ENCODE results near the gene EBF4. TPM values are rescaled to one million over a fixed set of nuclear protein-coding genes. Genes with fewer than 3 reads are reported as not detected.
A peak's percentile ranks its signal among the peaks of the same experiment; 100 is the strongest.

The EBF4 gene
- total and polyA plus RNA-seq, 2 of the 8 experiments (the other 6 are each of a cell fraction or from before 2014, with no cell fraction given): 1.2 to 2.9 TPM

GRCh38 chr20:2705931-2706645 is 13.5 kb downstream of the EBF4 start:
- Histone ChIP-seq H3K4me2 (ENCODE audit: insufficient read depth in 1 of 2, low read depth in 2 of 2, low read length in 2 of 2) (peak overlapping the region in 1 of 2 experiments; percentile 37; a peak in 1 of 4 replicates), H2BK15ac (ENCODE audit: low read length) (peak overlapping the region; percentile 20; the same call in 1 of the 2 replicates), H3K36me3 (ENCODE audit: control insufficient read depth in 2 of 4, insufficient read depth in 4 of 4, low read length in 3 of 4) (no peaks in the 10 kb centered on the region), H4K8ac (ENCODE audit: extremely low read depth, insufficient read depth, low read length) (peak overlapping the region; percentile 36; the same call in 1 of the 2 replicates), H4K5ac (ENCODE audit: insufficient read length, low read depth, low read length) (no peak overlapping the region), H3K79me2 (ENCODE audit: control insufficient read depth in 1 of 2, insufficient read depth in 2 of 2, low read length in 2 of 2) (no peaks in the 10 kb centered on the region), H2AFZ (ENCODE audit: low read length) (no peak overlapping the region), H3K27me3 (replicated peaks in 1 of 4; ENCODE audit: control insufficient read depth in 3 of 4, extremely low read depth in 1 of 4, insufficient read depth in 3 of 4, low read length in 3 of 4) (peaks cover 0 to 28% (median 19%) of the 10 kb centered on the region in 4 experiments; a peak in 6 of 7 replicates), H3K4me1 (replicated peaks in 1 of 4; ENCODE audit: control insufficient read depth in 3 of 4, insufficient read depth in 4 of 4, low read length in 3 of 4) (peaks cover 0 to 57% (median 32%) of the 10 kb centered on the region in 4 experiments; a peak in 6 of 7 replicates), H2BK120ac (replicated peaks; ENCODE audit: low read depth, low read length) (peak overlapping the region; percentile 24), H2BK20ac (ENCODE audit: low read length) (peak overlapping the region; percentile 62; the same call in 1 of the 2 replicates), H2BK5ac (ENCODE audit: low read depth, low read length) (peak overlapping the region; percentile 62; the same call in 1 of the 2 replicates), H3K4me3 (ENCODE audit: extremely low read depth in 1 of 4, insufficient read depth in 2 of 4, low read depth in 3 of 4, low read length in 4 of 4) (no peak overlapping the region), H2BK12ac (ENCODE audit: low read depth, low read length) (peak overlapping the region; percentile 93; the same call in 1 of the 2 replicates), H3K9me3 (ENCODE audit: insufficient read depth in 2 of 2, low read depth in 1 of 2, low read length in 1 of 2) (no peaks in the 10 kb centered on the region), H4K91ac (replicated peaks; ENCODE audit: insufficient read length, low read length) (peak overlapping the region; percentile 94), H4K20me1 (replicated peaks in 1 of 2; ENCODE audit: control insufficient read depth in 1 of 2, insufficient read depth in 2 of 2, low read length in 2 of 2) (no peaks in the 10 kb centered on the region), H3K79me1 (ENCODE audit: low read depth, low read length) (no peaks in the 10 kb centered on the region; the same call in 1 of the 2 replicates), H3K56ac (replicated peaks; ENCODE audit: insufficient read length, low read depth, low read length) (no peak overlapping the region), H3K27ac (ENCODE audit: low read depth, low read length) (no peak overlapping the region), H3K9ac (replicated peaks in 1 of 4; ENCODE audit: extremely low read depth in 1 of 4, low read depth in 3 of 4, low read length in 3 of 4) (no peak overlapping the region), H3K14ac (ENCODE audit: insufficient read length) (no peak overlapping the region), H3K18ac (ENCODE audit: extremely low read depth, low read length) (peak overlapping the region; percentile 68; the same call in 1 of the 2 replicates), H3K23ac (ENCODE audit: insufficient read length) (no peak overlapping the region), H3K4ac (replicated peaks; ENCODE audit: insufficient read length, low read depth, low read length) (peak overlapping the region; percentile 76), H3K23me2 (ENCODE audit: low read depth, low read length) (no peaks in the 10 kb centered on the region; the same call in 1 of the 2 replicates), H2AK5ac (ENCODE audit: low read depth, low read length) (peak overlapping the region; percentile 86; the same call in 1 of the 2 replicates)
- DNase-seq (ENCODE audit: low read depth in 1 of 2, low spot score in 2 of 2) (no peak), FAIRE-seq (no peak)
- WGBS, 2 experiments (ENCODE audit: extremely low coverage in 1 of 2, insufficient coverage in 1 of 2, insufficient read length in 1 of 2, insufficient replicate concordance in 2 of 2, low coverage in 1 of 2, low lambda C conversion rate in 2 of 2, missing lambda C conversion rate in 1 of 2): 61% methylated on average over 14 of the region's 14 CpGs; no CpG with 5 or more reads in 1 of the 2 experiments
- ChIA-PET POLR2A (ENCODE audit: partially characterized antibody) (interaction anchor here (1.6 to 2.2 kb wide), 2 partner anchors 32 to 43 kb away, joined by 4 to 6 read pairs; no protein-coding TSS in a partner anchor), CTCF (ENCODE audit: partially characterized antibody) (interaction anchor here (0.6 to 17.4 kb wide), 11 partner anchors 8 to 296 kb away, joined by 3 to 286 read pairs (median 3); no protein-coding TSS in a partner anchor)
- TF ChIP-seq FOSL1 (IDR thresholded peaks at IDR 0.05; ENCODE audit: insufficient read depth, low read depth, low read length): no peak
- 0 out of 2 replicates have a peak, but pooled peaks have one; percentile 33 for TF ChIP-seq YY1 (IDR thresholded peaks at IDR 0.05; ENCODE audit: low read depth, low read length)
- peak; percentile 34 for TF ChIP-seq NANOG (IDR thresholded peaks at IDR 0.05; ENCODE audit: insufficient read depth, low read depth, low read length, poor library complexity, severe bottlenecking)
- no peak for TF ChIP-seq EP300 (IDR thresholded peaks at IDR 0.05; ENCODE audit: borderline replicate concordance in 1 of 2, low read depth in 2 of 2, low read length in 2 of 2)

All from H1 (cell line).